K562 (cell line): Measurements from ENCODE around the gene FAM110D. TPM values are rescaled to one million over a fixed set of nuclear protein-coding genes. Genes with fewer than 3 reads are reported as not detected.
A peak's percentile ranks its signal among the peaks of the same experiment; 100 is the strongest.

ENCODE experiments used
- ATAC-seq: fragments of 200-7000 bp; cut with Tn5 transposase; 3 replicates; pipeline ENCODE4 v1.9.1; 2020; ENCODE audit warnings: moderate library complexity
- BruUV-seq: library from RNA; stranded (reverse); fragments of 400-500 nt; replicated peaks from 2 replicates; lab custom pipeline; 2021; lab: Mats Ljungman, UMichigan
- CTCF ChIA-PET: fragments of 300-600 bp; formaldehyde crosslinking; extraction: SDS; loops from one replicate; lab custom pipeline; 2021; ENCODE audit warnings: low intra/inter-chr PET ratio; lab: Yijun Ruan, JAX
- POLR2A ChIA-PET: fragments of 300-600, 350-650 bp; sonication (Branson Sonifier 250); formaldehyde crosslinking; extraction: SDS; loops from one replicate; lab custom pipeline; 2021; ENCODE audit warnings: antibody characterized with exemption, inconsistent platforms; lab: Yijun Ruan, JAX
- DNase-seq, 4 experiments: peaks; one replicate each; pipeline versions ENCODE4 v3.0.0 to v3.0.0-alpha.2; 2011 to 2018; ENCODE audit warnings: low spot score in 3 of 4, mixed read lengths in 3 of 4; ENCODE audit errors: extremely low read depth in 1 of 4
- FAIRE-seq: peaks from 2 replicates; lab custom pipeline; 2011; peaks lifted over from hg19 to GRCh38; lab: Jason Lieb, UNC
- H2AFZ ChIP-seq: 2 replicates; pipeline ENCODE4 v1.6.0; 2011; ENCODE audit warnings: low read depth, low read length, control low read depth, inconsistent platforms
- H3K27ac ChIP-seq: fragments of 200-600 bp; 3 replicates; pipeline ENCODE4 v1.8.0; 2011; ENCODE audit warnings: low read depth, mild to moderate bottlenecking, control low read depth, inconsistent platforms, low read length, moderate library complexity, mixed read lengths; ENCODE audit errors: extremely low read depth
- H3K27me3 ChIP-seq, 2 experiments: fragments of 300-600 bp in 1 of 2; 2 replicates in 1 of 2; 3 replicates in 1 of 2; pipeline versions ENCODE4 v1.6.0 to v1.8.0; 2011; ENCODE audit warnings: inconsistent platforms in 2 of 2, low read length in 2 of 2, mild to moderate bottlenecking in 1 of 2, mixed read lengths in 1 of 2, moderate library complexity in 1 of 2; ENCODE audit not compliant: control insufficient read depth in 2 of 2, insufficient read depth in 2 of 2
- H3K36me3 ChIP-seq: fragments of 300-600 bp; 3 replicates; pipeline ENCODE4 v1.8.0; 2011; ENCODE audit warnings: mild to moderate bottlenecking, low read length, inconsistent platforms; ENCODE audit not compliant: control insufficient read depth, insufficient read depth
- H3K4me1 ChIP-seq, 2 experiments: fragments of 200-600 bp in 1 of 2; replicated peaks in 1 of 2; 2 replicates in 1 of 2; 3 replicates in 1 of 2; pipeline versions ENCODE4 v1.5.1 to v1.8.0; 2011; ENCODE audit warnings: inconsistent platforms in 2 of 2, low read length in 2 of 2, mild to moderate bottlenecking in 1 of 2, mixed read lengths in 1 of 2, moderate library complexity in 1 of 2; ENCODE audit not compliant: control insufficient read depth in 2 of 2, insufficient read depth in 2 of 2
- H3K4me2 ChIP-seq: 2 replicates; pipeline ENCODE4 v1.6.1; 2011; ENCODE audit warnings: low read length, control low read depth, inconsistent platforms, mixed read lengths; ENCODE audit not compliant: insufficient read depth
- H3K4me3 ChIP-seq: fragments of 200-600 bp; sonication (generic), shearing (Covaris generic); 2 replicates; pipeline ENCODE4 v1.5.1; 2016; ENCODE audit warnings: control low read depth, inconsistent platforms
- H3K79me2 ChIP-seq: fragments of 200-600 bp; 3 replicates; pipeline ENCODE4 v1.8.0; 2011; ENCODE audit warnings: low read length, inconsistent platforms; ENCODE audit not compliant: control insufficient read depth, insufficient read depth
- H3K9ac ChIP-seq, 2 experiments: 2 replicates each; pipeline versions ENCODE4 v1.6.0 to v1.6.1; 2011; ENCODE audit warnings: low read depth in 2 of 2, low read length in 2 of 2, control low read depth in 1 of 2, inconsistent platforms in 1 of 2, mild to moderate bottlenecking in 1 of 2, mixed read lengths in 1 of 2; ENCODE audit not compliant: insufficient read depth in 1 of 2
- H3K9me1 ChIP-seq: one replicate; pipeline ENCODE4 v1.6.0; 2011; ENCODE audit warnings: inconsistent platforms, mild to moderate bottlenecking, low read length, moderate library complexity; ENCODE audit not compliant: control insufficient read depth, insufficient read depth
- H3K9me3 ChIP-seq: replicated peaks from 2 replicates; pipeline ENCODE4 v1.5.1; 2011; ENCODE audit warnings: low read depth, low read length, inconsistent platforms; ENCODE audit not compliant: control insufficient read depth, insufficient read depth
- H4K20me1 ChIP-seq: replicated peaks from 2 replicates; pipeline ENCODE4 v1.6.1; 2011; ENCODE audit warnings: low read length, inconsistent platforms, mixed read lengths; ENCODE audit not compliant: control insufficient read depth, insufficient read depth
- CTBP1 ChIP-seq: fragments of 450-650 bp; IDR thresholded peaks from 2 replicates; pipeline ENCODE4 v1.6.1; 2016; ENCODE audit warnings: borderline replicate concordance
- DEAF1 ChIP-seq: fragments of 450-650 bp; formaldehyde crosslinking; IDR thresholded peaks from 2 replicates; pipeline ENCODE4 v1.4.0; 2020; ENCODE audit warnings: mild to moderate bottlenecking, moderate library complexity
- ESRRB ChIP-seq: fragments of 250-450 bp; sonication (Bioruptor Pico); IDR thresholded peaks from 2 replicates; pipeline ENCODE4 v1.5.0; 2020; ENCODE audit warnings: mild to moderate bottlenecking, moderate library complexity, borderline replicate concordance
- IRF9 ChIP-seq: fragments of 450-650 bp; IDR thresholded peaks from 2 replicates; pipeline ENCODE4 v1.6.1; 2016; ENCODE audit warnings: missing biosample characterization, missing genetic modification characterization
- MYC ChIP-seq, 2 experiments: fragments of 250-450 bp in 1 of 2; sonication (Bioruptor Pico) in 1 of 2; IDR thresholded peaks; 2 replicates each; pipeline versions ENCODE4 v1.5.1 to v1.6.1; 2012 to 2021; ENCODE audit warnings: low read depth in 2 of 2, borderline replicate concordance in 1 of 2, improper control_type of control experiment in 1 of 2, low read length in 1 of 2, mild to moderate bottlenecking in 1 of 2, moderate library complexity in 1 of 2
- RAD21 ChIP-seq, 2 experiments: fragments of 250-450 bp in 1 of 2; fragments of 450-650 bp in 1 of 2; sonication (Bioruptor Pico) in 1 of 2; formaldehyde crosslinking in 1 of 2; IDR thresholded peaks in 1 of 2; conservative IDR thresholded peaks in 1 of 2; 2 replicates each; pipeline versions ENCODE4 v1.4.0 to v1.8.0; 2020 to 2022; ENCODE audit warnings: mild to moderate bottlenecking in 2 of 2, moderate library complexity in 1 of 2
- RBM22 ChIP-seq: fragments of 200-400 bp; formaldehyde crosslinking; IDR thresholded peaks from 2 replicates; pipeline ENCODE4 v1.6.1; 2018; ENCODE audit warnings: low read length, low read depth; ENCODE audit not compliant: poor library complexity, severe bottlenecking
- RCOR1 ChIP-seq, 2 experiments: IDR thresholded peaks; 2 replicates each; pipeline ENCODE4 v1.6.1; 2012; ENCODE audit warnings: low read depth in 2 of 2, low read length in 2 of 2, borderline replicate concordance in 1 of 2, improper control_type of control experiment in 1 of 2
- SMC3 ChIP-seq: conservative IDR thresholded peaks from 2 replicates; pipeline ENCODE4 v1.6.1; 2011; ENCODE audit warnings: low read depth, low read length, improper control_type of control experiment; ENCODE audit not compliant: insufficient read depth
- SRSF9 ChIP-seq: fragments of 200-400 bp; formaldehyde crosslinking; IDR thresholded peaks from 2 replicates; pipeline ENCODE4 v1.6.1; 2017; ENCODE audit warnings: low read depth, low read length, borderline replicate concordance
- ZNF717 ChIP-seq: fragments of 250-450 bp; sonication (Bioruptor Pico); IDR thresholded peaks from 2 replicates; pipeline ENCODE4 v1.5.0; 2021
- WGBS: fragments of 100-300 bp; shearing (Covaris generic); methylation state at CpG from one replicate; pipeline ENCODE4 v1.1.6; 2016; ENCODE audit warnings: low coverage, mixed read lengths; ENCODE audit not compliant: insufficient coverage; ENCODE audit errors: missing lambda C conversion rate; 5-methylcytosine and 5-hydroxymethylcytosine counted together
- in situ Hi-C: fragments of 300-500 bp; cut with MboI; formaldehyde crosslinking; loops from 4 replicates; pipeline ENCODE4 v1.15.0; 2018; ENCODE audit warnings: inconsistent platforms, mixed read lengths
- intact Hi-C: fragments of 100-400 bp; cut with micrococcal nuclease; formaldehyde crosslinking; loops from 2 replicates; pipeline ENCODE4 v1.14.2; 2022
- polyA plus RNA-seq, 8 experiments: library from polyadenylated mRNA; depleted of rRNA in 4 of 8; stranded (reverse) in 5 of 8; unstranded in 3 of 8; fragments of >200 nt; fragmentation: Nextera tagmentation in 2 of 8; fragmentation: Illumina TruSeq in 1 of 8; extraction: Ambion mirVana in 2 of 8; extraction: Trizol in 1 of 8; gene quantifications; 2 replicates each; pipeline versions ENCODE4 v1.2.1 to v1.2.3, GENCODE V29; 2011 to 2014; ENCODE audit warnings: inconsistent platforms in 1 of 8, missing spikeins in 1 of 8
- total RNA-seq, 7 experiments: library from RNA; depleted of rRNA in 6 of 7; stranded (reverse); fragments of >200 nt in 6 of 7; fragmentation: Illumina TruSeq in 2 of 7; extraction: Trizol in 2 of 7; gene quantifications; 2 replicates each; pipeline versions ENCODE4 v1.2.1 to v1.2.3, GENCODE V29; 2011 to 2021; ENCODE audit warnings: low replicate concordance in 1 of 7
- TF ChIP-seq, protein P1 (sequence below), 3 experiments: IDR thresholded peaks in 2 of 3; conservative IDR thresholded peaks in 1 of 3; 2 replicates each; pipeline ENCODE4 v1.5.1; 2011 to 2012; ENCODE audit warnings: low read length in 3 of 3, mild to moderate bottlenecking in 3 of 3, control low read depth in 2 of 3, improper control_type of control experiment in 1 of 3, inconsistent platforms in 1 of 3, low read depth in 1 of 3, mixed read lengths in 1 of 3, moderate library complexity in 1 of 3; ENCODE audit not compliant: insufficient read depth in 2 of 3
- TF ChIP-seq, protein P2 (sequence below), 2 experiments: fragments of 450-650 bp; IDR thresholded peaks; 2 replicates each; pipeline ENCODE4 v1.6.1; 2016

FAM110D gene
- total and polyA plus RNA-seq, 9 of the 15 experiments (the other 6 are each of a cell fraction or from before 2014, with no cell fraction given): 0.04 to 1.1 (median 0.33) TPM

DNA sequence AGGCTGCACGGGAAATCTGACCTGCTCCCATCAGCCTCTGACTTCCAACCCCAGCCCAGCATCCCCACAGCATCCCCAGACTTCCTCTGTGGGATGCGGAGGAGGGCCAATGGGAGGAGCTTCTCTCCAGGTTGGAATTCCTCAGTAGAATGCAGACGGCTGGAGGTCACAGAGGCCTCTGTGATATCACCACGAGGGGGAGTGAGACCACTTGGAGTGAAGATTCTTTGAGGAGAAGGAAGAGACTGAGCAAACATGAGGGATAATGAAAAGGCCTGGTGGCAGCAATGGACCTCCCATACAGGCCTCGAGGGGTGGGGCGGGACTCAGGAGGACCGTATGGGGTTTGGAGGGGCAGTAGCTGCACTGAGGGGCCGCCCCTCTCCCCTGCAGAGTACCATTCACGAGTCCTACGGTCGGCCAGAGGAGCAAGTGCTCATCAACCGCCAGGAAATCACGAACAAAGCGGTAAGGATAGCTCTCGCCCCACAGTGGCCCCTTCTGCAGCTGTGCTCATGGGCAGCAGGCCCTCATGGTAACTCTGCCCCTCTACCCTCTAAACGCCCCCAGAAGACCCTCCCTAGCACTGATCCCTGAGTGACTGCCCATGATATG lies 31.6 kb downstream of the FAM110D start, which contains the start of gene CATSPER4:
Gene CATSPER4 (plus strand): TSS at position 230 of the 615 bp plus-strand sequence. CDS start 26 bp downstream, at position 256.
- FAIRE-seq (peak; percentile 76), DNase-seq (peak; percentile 73 to 75 (median 74)), ATAC-seq (peak; percentile 87)
- Histone ChIP-seq H3K27ac (no peak within 1 kb of the TSS), H3K9me1 (no peaks in the 10 kb centered on the region), H4K20me1 (0 out of 2 replicates have a peak, but pooled peaks cover 6% of the 10 kb centered on the region), H3K79me2 (no peaks in the 10 kb centered on the region), H3K4me2 (no peak within 1 kb of the TSS), H3K36me3 (no peaks in the 10 kb centered on the region), H3K9me3 (no peaks in the 10 kb centered on the region), H2AFZ (peak within 1 kb of the TSS; percentile 75), H3K9ac (peak within 1 kb of the TSS in 1 of 2 experiments; percentile 56; a peak in 1 of 4 replicates), H3K4me1 (peaks cover 0 to 23% of the 10 kb centered on the region in 2 experiments; a peak in 2 of 5 replicates), H3K27me3 (no peaks in the 10 kb centered on the region), H3K4me3 (no peak within 1 kb of the TSS)
- POLR2A ChIA-PET: interaction anchor here (0.6 to 1.4 kb wide), 5 partner anchors 9 to 25 kb away, joined by 3 to 8 read pairs (median 3); partner anchors contain the start of gene ZNF593
- in situ Hi-C loops (no loop called here), intact Hi-C loops (loop anchor here (1.0 kb wide), 4 partner anchors 43 to 201 kb away; no protein-coding TSS in a partner anchor)
- CTCF ChIA-PET: interaction anchor here (0.7 to 1.6 kb wide), 4 partner anchors 44 to 201 kb away, joined by 3 to 4 read pairs (median 4); partner anchors contain the start of gene CEP85
- no TSS peak for BruUV-seq
- 45% methylated on average over 15 of the region's 16 CpGs for WGBS
- TF ChIP-seq SMC3 (peak; percentile 56), ESRRB (CRISPR knock-in tag) (no peak), RAD21 (CRISPR knock-in tag; conservative IDR thresholded peaks at IDR 0.05 in 1 of 2, IDR thresholded peaks at IDR 0.05 in 1 of 2) (peak; percentile 57 to 82), RBM22 (no peak), ZNF717 (no peak), MYC (IDR thresholded peaks at IDR 0.05; ENCODE audit: low read depth, low read length) (no peak), MYC (CRISPR knock-in tag; IDR thresholded peaks at IDR 0.05; ENCODE audit: borderline replicate concordance, low read depth) (no peak), CTBP1 (peak; percentile 97), IRF9 (tag) (no peak), RCOR1 (IDR thresholded peaks at IDR 0.05; ENCODE audit: borderline replicate concordance in 1 of 2, low read depth in 2 of 2, low read length in 2 of 2) (peak in 1 of 2 experiments; percentile 58; a peak in 1 of 4 replicates), SRSF9 (no peak), DEAF1 (CRISPR knock-in tag) (0 out of 2 replicates have a peak, but pooled peaks have one; percentile 10)
- TF ChIP-seq, protein P1, sequence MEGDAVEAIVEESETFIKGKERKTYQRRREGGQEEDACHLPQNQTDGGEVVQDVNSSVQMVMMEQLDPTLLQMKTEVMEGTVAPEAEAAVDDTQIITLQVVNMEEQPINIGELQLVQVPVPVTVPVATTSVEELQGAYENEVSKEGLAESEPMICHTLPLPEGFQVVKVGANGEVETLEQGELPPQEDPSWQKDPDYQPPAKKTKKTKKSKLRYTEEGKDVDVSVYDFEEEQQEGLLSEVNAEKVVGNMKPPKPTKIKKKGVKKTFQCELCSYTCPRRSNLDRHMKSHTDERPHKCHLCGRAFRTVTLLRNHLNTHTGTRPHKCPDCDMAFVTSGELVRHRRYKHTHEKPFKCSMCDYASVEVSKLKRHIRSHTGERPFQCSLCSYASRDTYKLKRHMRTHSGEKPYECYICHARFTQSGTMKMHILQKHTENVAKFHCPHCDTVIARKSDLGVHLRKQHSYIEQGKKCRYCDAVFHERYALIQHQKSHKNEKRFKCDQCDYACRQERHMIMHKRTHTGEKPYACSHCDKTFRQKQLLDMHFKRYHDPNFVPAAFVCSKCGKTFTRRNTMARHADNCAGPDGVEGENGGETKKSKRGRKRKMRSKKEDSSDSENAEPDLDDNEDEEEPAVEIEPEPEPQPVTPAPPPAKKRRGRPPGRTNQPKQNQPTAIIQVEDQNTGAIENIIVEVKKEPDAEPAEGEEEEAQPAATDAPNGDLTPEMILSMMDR (IDR thresholded peaks at IDR 0.05 in 2 of 3, conservative IDR thresholded peaks at IDR 0.05 in 1 of 3; ENCODE audit: insufficient read depth in 2 of 3, low read depth in 1 of 3, low read length in 3 of 3): peak; percentile 68 to 82 (median 74)
- TF ChIP-seq, protein P2, sequence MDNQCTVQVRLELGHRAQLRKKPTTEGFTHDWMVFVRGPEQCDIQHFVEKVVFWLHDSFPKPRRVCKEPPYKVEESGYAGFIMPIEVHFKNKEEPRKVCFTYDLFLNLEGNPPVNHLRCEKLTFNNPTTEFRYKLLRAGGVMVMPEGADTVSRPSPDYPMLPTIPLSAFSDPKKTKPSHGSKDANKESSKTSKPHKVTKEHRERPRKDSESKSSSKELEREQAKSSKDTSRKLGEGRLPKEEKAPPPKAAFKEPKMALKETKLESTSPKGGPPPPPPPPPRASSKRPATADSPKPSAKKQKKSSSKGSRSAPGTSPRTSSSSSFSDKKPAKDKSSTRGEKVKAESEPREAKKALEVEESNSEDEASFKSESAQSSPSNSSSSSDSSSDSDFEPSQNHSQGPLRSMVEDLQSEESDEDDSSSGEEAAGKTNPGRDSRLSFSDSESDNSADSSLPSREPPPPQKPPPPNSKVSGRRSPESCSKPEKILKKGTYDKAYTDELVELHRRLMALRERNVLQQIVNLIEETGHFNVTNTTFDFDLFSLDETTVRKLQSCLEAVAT (IDR thresholded peaks at IDR 0.05): 0 out of 4 replicates have a peak, but pooled peaks of 1 of the 2 experiments have one; percentile 48
